GM12878 (cell line): ENCODE measurements around the gene CYP27A1. TPM values are rescaled to one million over a fixed set of nuclear protein-coding genes. Genes with fewer than 3 reads are reported as not detected.

Experiments
- ATAC-seq: fragments of 200-7000 bp; cut with Tn5 transposase; 3 replicates; pipeline ENCODE4 v1.9.1; 2020; ENCODE audit warnings: mild to moderate bottlenecking, moderate library complexity
- BruUV-seq: library from RNA; stranded (reverse); fragments of 400-500 nt; replicated peaks from 2 replicates; lab custom pipeline; 2021; lab: Mats Ljungman, UMichigan
- CTCF ChIA-PET: fragments of 300-600 bp; sonication (Branson Sonifier 250); formaldehyde crosslinking; extraction: SDS; loops from one replicate; lab custom pipeline; 2021; ENCODE audit warnings: inconsistent platforms; lab: Yijun Ruan, JAX
- POLR2A ChIA-PET: fragments of 350-600 bp; formaldehyde crosslinking; extraction: SDS; loops from one replicate; lab custom pipeline; 2021; ENCODE audit warnings: inconsistent platforms; lab: Charles Lee
- RAD21 ChIA-PET: fragments of 300-600 bp; sonication (Branson Sonifier 250); formaldehyde crosslinking; loops from one replicate; lab custom pipeline; 2023; ENCODE audit warnings: antibody characterized with exemption; ENCODE audit not compliant: unreplicated experiment; lab: Charles Lee
- SMC1A ChIA-PET: fragments of 300-600 bp; sonication (Branson Sonifier 250); formaldehyde crosslinking; loops from one replicate; lab custom pipeline; 2023; ENCODE audit not compliant: unreplicated experiment, uncharacterized antibody; lab: Charles Lee
- DNase-seq: peaks from one replicate; pipeline ENCODE4 v3.0.0-alpha.2; 2011; ENCODE audit warnings: low read depth, low spot score
- FAIRE-seq: peaks from 3 replicates; lab custom pipeline; 2011; peaks lifted over from hg19 to GRCh38; lab: Jason Lieb, UNC
- H2AFZ ChIP-seq: 2 replicates; pipeline ENCODE4 v1.6.0; 2011; ENCODE audit warnings: low read depth, low read length, control low read depth; ENCODE audit not compliant: control insufficient read depth
- H3K27ac ChIP-seq: 2 replicates; pipeline ENCODE4 v1.5.1; 2011; ENCODE audit warnings: control low read depth; ENCODE audit not compliant: control insufficient read depth, insufficient read depth
- H3K27me3 ChIP-seq, 2 experiments: replicated peaks in 1 of 2; 2 replicates each; pipeline versions ENCODE4 v1.6.0 to v1.6.1; 2011; ENCODE audit warnings: low read length in 1 of 2; ENCODE audit not compliant: control insufficient read depth in 2 of 2, insufficient read depth in 2 of 2
- H3K36me3 ChIP-seq, 2 experiments: 2 replicates each; pipeline ENCODE4 v1.5.1; 2011; ENCODE audit warnings: low read length in 1 of 2; ENCODE audit not compliant: control insufficient read depth in 2 of 2, insufficient read depth in 2 of 2
- H3K4me1 ChIP-seq: 2 replicates; pipeline ENCODE4 v1.6.1; 2011; ENCODE audit warnings: mild to moderate bottlenecking, low read length, moderate library complexity, mixed read lengths; ENCODE audit not compliant: control insufficient read depth, insufficient read depth
- H3K4me2 ChIP-seq: 2 replicates; pipeline ENCODE4 v1.6.0; 2011; ENCODE audit warnings: control low read depth; ENCODE audit not compliant: control insufficient read depth, insufficient read depth
- H3K4me3 ChIP-seq: fragments of 200-600 bp; sonication (generic); 2 replicates; pipeline ENCODE4 v1.5.1; 2016
- H3K79me2 ChIP-seq: 2 replicates; pipeline ENCODE4 v1.6.0; 2011; ENCODE audit warnings: low read length; ENCODE audit not compliant: control insufficient read depth, insufficient read depth
- H3K9ac ChIP-seq: 2 replicates; pipeline ENCODE4 v1.8.0; 2011; ENCODE audit warnings: low read length, control low read depth, mixed read lengths; ENCODE audit not compliant: control insufficient read depth, insufficient read depth
- H3K9me3 ChIP-seq: replicated peaks from 3 replicates; pipeline ENCODE4 v1.5.1; 2011; ENCODE audit warnings: mild to moderate bottlenecking, low read length; ENCODE audit not compliant: control insufficient read depth, insufficient read depth
- H4K20me1 ChIP-seq: 2 replicates; pipeline ENCODE4 v1.6.0; 2011; ENCODE audit not compliant: control insufficient read depth, insufficient read depth
- ASH2L ChIP-seq: fragments of 300-600, 200-600 bp; sonication (generic); IDR thresholded peaks from 2 replicates; pipeline ENCODE4 v1.6.1; 2017; ENCODE audit warnings: low read depth, mild to moderate bottlenecking, borderline replicate concordance
- ATF7 ChIP-seq: fragments of 450-650 bp; IDR thresholded peaks from 2 replicates; pipeline ENCODE4 v1.6.1; 2016; ENCODE audit warnings: low read depth, mild to moderate bottlenecking
- CBFB ChIP-seq: IDR thresholded peaks from 2 replicates; pipeline ENCODE4 v1.6.1; 2016; ENCODE audit warnings: antibody characterized with exemption, low read depth
- CEBPB ChIP-seq, 2 experiments: fragments of 150-350 bp in 1 of 2; IDR thresholded peaks; 2 replicates each; pipeline ENCODE4 v1.6.1; 2012 to 2014; ENCODE audit warnings: low read depth in 2 of 2, low read length in 2 of 2, borderline replicate concordance in 1 of 2, inconsistent platforms in 1 of 2
- DPF2 ChIP-seq: fragments of 450-650 bp; IDR thresholded peaks from 2 replicates; pipeline ENCODE4 v1.6.1; 2017; ENCODE audit warnings: mild to moderate bottlenecking
- EED ChIP-seq: sonication (generic); IDR thresholded peaks from 2 replicates; pipeline ENCODE4 v1.6.1; 2016; ENCODE audit warnings: antibody characterized with exemption, low read depth
- ESRRA ChIP-seq: IDR thresholded peaks from 2 replicates; pipeline ENCODE4 v1.6.1; 2012; ENCODE audit warnings: mild to moderate bottlenecking, low read length, improper control_type of control experiment
- FOS ChIP-seq: IDR thresholded peaks from 3 replicates; pipeline ENCODE4 v1.6.1; 2011; ENCODE audit warnings: borderline replicate concordance; ENCODE audit not compliant: insufficient read length; ENCODE audit errors: extremely low read depth
- FOXM1 ChIP-seq: IDR thresholded peaks from 2 replicates; pipeline ENCODE4 v1.6.1; 2012; ENCODE audit warnings: low read depth, mild to moderate bottlenecking, inconsistent platforms, low read length, moderate library complexity
- HDAC2 ChIP-seq: fragments of 200-600 bp; sonication (generic); IDR thresholded peaks from 2 replicates; pipeline ENCODE4 v1.6.1; 2017
- IKZF1 ChIP-seq: fragments of 450-650 bp; conservative IDR thresholded peaks from 2 replicates; pipeline ENCODE4 v1.6.1; 2017; ENCODE audit warnings: antibody characterized with exemption, mild to moderate bottlenecking
- IKZF2 ChIP-seq, 2 experiments: fragments of 450-650 bp; IDR thresholded peaks; 2 replicates each; pipeline ENCODE4 v1.6.1; 2017; ENCODE audit warnings: mild to moderate bottlenecking in 2 of 2, moderate library complexity in 2 of 2
- JUNB ChIP-seq: IDR thresholded peaks from 2 replicates; pipeline ENCODE4 v1.6.1; 2016; ENCODE audit warnings: antibody characterized with exemption, mild to moderate bottlenecking
- KLF5 ChIP-seq: fragments of 450-650 bp; IDR thresholded peaks from 2 replicates; pipeline ENCODE4 v1.6.1; 2014; ENCODE audit warnings: mild to moderate bottlenecking; ENCODE audit not compliant: partially characterized antibody
- MEF2B ChIP-seq: fragments of 450-650 bp; IDR thresholded peaks from 2 replicates; pipeline ENCODE4 v1.6.1; 2018; ENCODE audit warnings: mild to moderate bottlenecking, moderate library complexity; ENCODE audit not compliant: partially characterized antibody, poor library complexity, severe bottlenecking
- NFIC ChIP-seq: IDR thresholded peaks from 2 replicates; pipeline ENCODE4 v1.6.1; 2012; ENCODE audit warnings: low read depth, mild to moderate bottlenecking, inconsistent platforms, low read length, moderate library complexity
- PAX5 ChIP-seq: IDR thresholded peaks from 2 replicates; pipeline ENCODE4 v1.6.1; 2011; ENCODE audit warnings: low read depth, low read length, borderline replicate concordance
- PBX3 ChIP-seq: IDR thresholded peaks from 2 replicates; pipeline ENCODE4 v1.6.1; 2011; ENCODE audit warnings: mild to moderate bottlenecking, low read depth, low read length, moderate library complexity; ENCODE audit not compliant: insufficient replicate concordance
- PML ChIP-seq: IDR thresholded peaks from 2 replicates; pipeline ENCODE4 v1.6.1; 2012; ENCODE audit warnings: low read length, inconsistent platforms
- RUNX3 ChIP-seq: IDR thresholded peaks from 2 replicates; pipeline ENCODE4 v1.6.1; 2012; ENCODE audit warnings: low read length, inconsistent platforms
- TCF12 ChIP-seq: IDR thresholded peaks from 2 replicates; pipeline ENCODE4 v1.6.1; 2011; ENCODE audit warnings: low read depth, mild to moderate bottlenecking, low read length
- WGBS: methylation state at CpG from one replicate; pipeline ENCODE4 v1.1.6; 2016; ENCODE audit warnings: low lambda C conversion rate; ENCODE audit not compliant: insufficient replicate concordance, insufficient coverage; ENCODE audit errors: missing lambda C conversion rate; 5-methylcytosine and 5-hydroxymethylcytosine counted together
- in situ Hi-C: fragments of 300-500 bp; cut with MboI; formaldehyde crosslinking; loops from 9 replicates; pipeline ENCODE4 v1.14.3; 2018; ENCODE audit warnings: mixed read lengths
- intact Hi-C: fragments of 100-400 bp; cut with micrococcal nuclease; formaldehyde crosslinking; loops from one replicate; pipeline ENCODE4 v1.14.2; 2022; ENCODE audit not compliant: unreplicated experiment
- polyA plus RNA-seq, 11 experiments: library from polyadenylated mRNA; depleted of rRNA in 4 of 11; unstranded in 6 of 11; stranded (reverse) in 5 of 11; fragments of >200 nt; fragmentation: Nextera tagmentation in 4 of 11; fragmentation: Illumina TruSeq in 1 of 11; extraction: Ambion mirVana in 4 of 11; extraction: Trizol in 1 of 11; gene quantifications; 1 replicate in 1 of 11; 2 replicates in 10 of 11; pipeline versions ENCODE4 v1.2.1 to v1.2.3, GENCODE V29; 2011 to 2016; ENCODE audit warnings: inconsistent platforms in 2 of 11, missing spikeins in 2 of 11, low read depth in 1 of 11
- total RNA-seq, 4 experiments: library from RNA; depleted of rRNA in 3 of 4; stranded (reverse); fragments of >200 nt in 3 of 4; fragmentation: Illumina TruSeq in 1 of 4; extraction: Trizol in 1 of 4; gene quantifications; 2 replicates each; pipeline versions ENCODE4 v1.2.1 to v1.2.3, GENCODE V29; 2013 to 2021
- TF ChIP-seq, protein P1 (sequence below): fragments of 450-650 bp; formaldehyde crosslinking; IDR thresholded peaks from 2 replicates; pipeline ENCODE4 v1.5.0; 2022; ENCODE audit warnings: mild to moderate bottlenecking, missing genetic modification characterization

The CYP27A1 gene
- total and polyA plus RNA-seq, 10 of the 15 experiments (the other 5 are each of a cell fraction or from before 2014, with no cell fraction given), result 0.11 to 0.72 (median 0.18) TPM; not detected in 2

DNA sequence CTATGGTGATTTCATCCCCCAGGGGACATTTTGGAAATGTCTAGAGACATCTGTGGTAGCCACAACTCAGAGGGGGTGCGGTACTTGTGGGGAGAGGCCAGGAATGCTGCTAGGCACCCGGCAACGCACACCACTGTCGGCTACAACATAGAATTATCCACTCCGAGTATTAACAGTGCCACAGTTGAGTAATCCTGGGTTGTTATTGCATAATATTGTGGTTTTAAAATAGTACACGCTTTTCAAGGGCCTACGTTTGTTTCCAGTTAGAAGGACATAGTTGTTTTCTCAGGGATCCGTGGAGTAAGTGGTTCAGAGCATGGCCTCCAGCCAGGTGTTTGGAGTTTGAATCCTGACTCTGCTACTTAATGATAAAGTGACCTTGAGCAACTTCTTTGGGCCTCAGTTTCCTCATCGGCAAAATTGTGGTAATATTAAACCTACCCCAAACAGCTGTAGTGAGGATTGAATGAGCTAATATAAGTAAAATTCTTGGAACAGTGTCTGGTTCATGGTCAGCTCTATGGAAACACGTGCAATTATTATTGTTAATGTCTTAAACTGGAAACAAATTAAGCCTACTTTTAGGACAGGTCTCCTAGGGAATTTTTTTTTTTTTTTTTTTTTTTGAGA is 24.5 kb downstream of the CYP27A1 start:
- H3K27ac ChIP-seq, result peak overlapping the region; percentile 64; the same call in 1 of the 2 replicates
- no peak for FAIRE-seq
- H3K9me3 ChIP-seq, result no peaks in the 10 kb centered on the region; the same call in none of the 3 replicates
- H4K20me1 ChIP-seq, result no peaks in the 10 kb centered on the region
- intact Hi-C loops (no loop called here), in situ Hi-C loops (no loop called here)
- RAD21 ChIA-PET, result no interaction called here
- H3K9ac ChIP-seq, result no peak overlapping the region
- H3K27me3 ChIP-seq, result no peaks in the 10 kb centered on the region
- peak; percentile 92 for ATAC-seq
- SMC1A ChIA-PET, result no interaction called here
- POLR2A ChIA-PET, result no interaction called here
- H3K4me2 ChIP-seq, result no peak overlapping the region; the same call in 1 of the 2 replicates
- peak overlapping the region; percentile 13 for H2AFZ ChIP-seq
- CTCF ChIA-PET, result interaction anchor here (0.9 kb wide), 1 partner anchor 46 kb away, joined by 3 read pairs; no protein-coding TSS in a partner anchor
- H3K4me1 ChIP-seq, result no peaks in the 10 kb centered on the region
- DNase-seq, result peak; percentile 32
- no TSS peak for BruUV-seq
- WGBS, result 10% methylated on average over 10 of the region's 10 CpGs
- no peaks in the 10 kb centered on the region for H3K36me3 ChIP-seq
- H3K4me3 ChIP-seq, result no peak overlapping the region
- H3K79me2 ChIP-seq, result no peaks in the 10 kb centered on the region
- TF ChIP-seq PBX3 (no peak), ATF7 (0 out of 2 replicates have a peak, but pooled peaks have one; percentile 27), MEF2B (peak; percentile 87), HDAC2 (no peak), IKZF1 (peak; percentile 63), CBFB (peak; percentile 59; the same call in 1 of the 2 replicates), DPF2 (peak; percentile 35; the same call in 1 of the 2 replicates), ESRRA (no peak), CEBPB (IDR thresholded peaks at IDR 0.05; ENCODE audit: borderline replicate concordance in 1 of 2, low read depth in 2 of 2, low read length in 2 of 2) (peak; percentile 91), FOS (no peak), EED (peak; percentile 71), NFIC (0 out of 2 replicates have a peak, but pooled peaks have one; percentile 23), JUNB (peak; percentile 22; the same call in 1 of the 2 replicates), PAX5 (0 out of 2 replicates have a peak, but pooled peaks have one; percentile 11), KLF5 (no peak), RUNX3 (peak; percentile 93), ASH2L (no peak), IKZF2 (IDR thresholded peaks at IDR 0.05) (peak; percentile 38 to 55; a peak in 2 of 4 replicates), FOXM1 (peak; percentile 52; the same call in 1 of the 2 replicates), TCF12 (0 out of 2 replicates have a peak, but pooled peaks have one; percentile 10), PML (no peak)
- TF ChIP-seq, protein P1, sequence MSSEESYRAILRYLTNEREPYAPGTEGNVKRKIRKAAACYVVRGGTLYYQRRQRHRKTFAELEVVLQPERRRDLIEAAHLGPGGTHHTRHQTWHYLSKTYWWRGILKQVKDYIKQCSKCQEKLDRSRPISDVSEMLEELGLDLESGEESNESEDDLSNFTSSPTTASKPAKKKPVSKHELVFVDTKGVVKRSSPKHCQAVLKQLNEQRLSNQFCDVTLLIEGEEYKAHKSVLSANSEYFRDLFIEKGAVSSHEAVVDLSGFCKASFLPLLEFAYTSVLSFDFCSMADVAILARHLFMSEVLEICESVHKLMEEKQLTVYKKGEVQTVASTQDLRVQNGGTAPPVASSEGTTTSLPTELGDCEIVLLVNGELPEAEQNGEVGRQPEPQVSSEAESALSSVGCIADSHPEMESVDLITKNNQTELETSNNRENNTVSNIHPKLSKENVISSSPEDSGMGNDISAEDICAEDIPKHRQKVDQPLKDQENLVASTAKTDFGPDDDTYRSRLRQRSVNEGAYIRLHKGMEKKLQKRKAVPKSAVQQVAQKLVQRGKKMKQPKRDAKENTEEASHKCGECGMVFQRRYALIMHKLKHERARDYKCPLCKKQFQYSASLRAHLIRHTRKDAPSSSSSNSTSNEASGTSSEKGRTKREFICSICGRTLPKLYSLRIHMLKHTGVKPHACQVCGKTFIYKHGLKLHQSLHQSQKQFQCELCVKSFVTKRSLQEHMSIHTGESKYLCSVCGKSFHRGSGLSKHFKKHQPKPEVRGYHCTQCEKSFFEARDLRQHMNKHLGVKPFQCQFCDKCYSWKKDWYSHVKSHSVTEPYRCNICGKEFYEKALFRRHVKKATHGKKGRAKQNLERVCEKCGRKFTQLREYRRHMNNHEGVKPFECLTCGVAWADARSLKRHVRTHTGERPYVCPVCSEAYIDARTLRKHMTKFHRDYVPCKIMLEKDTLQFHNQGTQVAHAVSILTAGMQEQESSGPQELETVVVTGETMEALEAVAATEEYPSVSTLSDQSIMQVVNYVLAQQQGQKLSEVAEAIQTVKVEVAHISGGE (CRISPR knock-in tag), result no peak
